ENCODE measurements around the gene GPC4.

DNA sequence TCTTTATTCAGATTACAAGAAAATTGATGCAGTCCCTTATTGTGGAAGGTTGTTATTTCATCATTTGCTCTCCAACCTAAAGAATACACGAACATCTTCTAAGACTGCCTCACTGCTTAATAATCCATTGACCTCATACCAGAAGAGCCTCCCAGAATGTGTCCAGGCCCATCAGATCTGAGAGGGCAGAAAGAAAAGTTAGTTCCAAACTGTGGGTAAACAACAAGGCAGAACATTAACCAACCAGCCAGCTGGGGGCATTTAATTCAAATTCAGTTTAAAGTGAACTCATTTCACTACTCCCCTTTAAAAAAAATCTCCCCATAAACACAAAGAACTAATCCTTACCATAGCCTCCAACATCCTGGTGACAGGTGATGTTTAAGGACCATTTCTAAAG is 13.8 kb downstream of the GPC4 start:
- no peak for TF ChIP-seq TARDBP (IDR thresholded peaks at IDR 0.05; ENCODE audit: borderline replicate concordance)
- TF ChIP-seq MYC (IDR thresholded peaks at IDR 0.05; ENCODE audit: insufficient read depth, insufficient read length, insufficient replicate concordance, low read length, severe bottlenecking): no peak
- TF ChIP-seq, protein P1, sequence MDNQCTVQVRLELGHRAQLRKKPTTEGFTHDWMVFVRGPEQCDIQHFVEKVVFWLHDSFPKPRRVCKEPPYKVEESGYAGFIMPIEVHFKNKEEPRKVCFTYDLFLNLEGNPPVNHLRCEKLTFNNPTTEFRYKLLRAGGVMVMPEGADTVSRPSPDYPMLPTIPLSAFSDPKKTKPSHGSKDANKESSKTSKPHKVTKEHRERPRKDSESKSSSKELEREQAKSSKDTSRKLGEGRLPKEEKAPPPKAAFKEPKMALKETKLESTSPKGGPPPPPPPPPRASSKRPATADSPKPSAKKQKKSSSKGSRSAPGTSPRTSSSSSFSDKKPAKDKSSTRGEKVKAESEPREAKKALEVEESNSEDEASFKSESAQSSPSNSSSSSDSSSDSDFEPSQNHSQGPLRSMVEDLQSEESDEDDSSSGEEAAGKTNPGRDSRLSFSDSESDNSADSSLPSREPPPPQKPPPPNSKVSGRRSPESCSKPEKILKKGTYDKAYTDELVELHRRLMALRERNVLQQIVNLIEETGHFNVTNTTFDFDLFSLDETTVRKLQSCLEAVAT (IDR thresholded peaks at IDR 0.05): no peak
- TF ChIP-seq HDAC6 (IDR thresholded peaks at IDR 0.05; ENCODE audit: unreplicated experiment): no peak
- TF ChIP-seq MTA3 (IDR thresholded peaks at IDR 0.05; ENCODE audit: borderline replicate concordance, low read length): no peak
- TF ChIP-seq HCFC1 (IDR thresholded peaks at IDR 0.05; ENCODE audit: low read length): no peak
- TF ChIP-seq RCOR1 (conservative IDR thresholded peaks at IDR 0.05; ENCODE audit: low read depth, low read length): no peak
- TF ChIP-seq, protein P2, sequence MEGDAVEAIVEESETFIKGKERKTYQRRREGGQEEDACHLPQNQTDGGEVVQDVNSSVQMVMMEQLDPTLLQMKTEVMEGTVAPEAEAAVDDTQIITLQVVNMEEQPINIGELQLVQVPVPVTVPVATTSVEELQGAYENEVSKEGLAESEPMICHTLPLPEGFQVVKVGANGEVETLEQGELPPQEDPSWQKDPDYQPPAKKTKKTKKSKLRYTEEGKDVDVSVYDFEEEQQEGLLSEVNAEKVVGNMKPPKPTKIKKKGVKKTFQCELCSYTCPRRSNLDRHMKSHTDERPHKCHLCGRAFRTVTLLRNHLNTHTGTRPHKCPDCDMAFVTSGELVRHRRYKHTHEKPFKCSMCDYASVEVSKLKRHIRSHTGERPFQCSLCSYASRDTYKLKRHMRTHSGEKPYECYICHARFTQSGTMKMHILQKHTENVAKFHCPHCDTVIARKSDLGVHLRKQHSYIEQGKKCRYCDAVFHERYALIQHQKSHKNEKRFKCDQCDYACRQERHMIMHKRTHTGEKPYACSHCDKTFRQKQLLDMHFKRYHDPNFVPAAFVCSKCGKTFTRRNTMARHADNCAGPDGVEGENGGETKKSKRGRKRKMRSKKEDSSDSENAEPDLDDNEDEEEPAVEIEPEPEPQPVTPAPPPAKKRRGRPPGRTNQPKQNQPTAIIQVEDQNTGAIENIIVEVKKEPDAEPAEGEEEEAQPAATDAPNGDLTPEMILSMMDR (IDR thresholded peaks at IDR 0.05 in 2 of 3, conservative IDR thresholded peaks at IDR 0.05 in 1 of 3; ENCODE audit: control insufficient read depth in 2 of 3, extremely low read depth in 1 of 3, insufficient read depth in 1 of 3, low read depth in 3 of 3, low read length in 3 of 3): no peak
- TF ChIP-seq ZZZ3 (IDR thresholded peaks at IDR 0.05; ENCODE audit: control insufficient read depth, insufficient read length, low read depth): no peak
- TF ChIP-seq, protein P3, sequence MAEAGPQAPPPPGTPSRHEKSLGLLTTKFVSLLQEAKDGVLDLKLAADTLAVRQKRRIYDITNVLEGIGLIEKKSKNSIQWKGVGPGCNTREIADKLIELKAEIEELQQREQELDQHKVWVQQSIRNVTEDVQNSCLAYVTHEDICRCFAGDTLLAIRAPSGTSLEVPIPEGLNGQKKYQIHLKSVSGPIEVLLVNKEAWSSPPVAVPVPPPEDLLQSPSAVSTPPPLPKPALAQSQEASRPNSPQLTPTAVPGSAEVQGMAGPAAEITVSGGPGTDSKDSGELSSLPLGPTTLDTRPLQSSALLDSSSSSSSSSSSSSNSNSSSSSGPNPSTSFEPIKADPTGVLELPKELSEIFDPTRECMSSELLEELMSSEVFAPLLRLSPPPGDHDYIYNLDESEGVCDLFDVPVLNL (IDR thresholded peaks at IDR 0.05; ENCODE audit: low read depth, low read length): no peak
- no peak for TF ChIP-seq EGR1 (IDR thresholded peaks at IDR 0.05; ENCODE audit: borderline replicate concordance in 1 of 2, low read depth in 2 of 2, low read length in 2 of 2)
- TF ChIP-seq NR2F1 (conservative IDR thresholded peaks at IDR 0.05): no peak
- TF ChIP-seq ZNF384 (IDR thresholded peaks at IDR 0.05; ENCODE audit: borderline replicate concordance, low read depth, low read length): no peak
